ENCODE results near the gene ZNF792. TPM values are rescaled to one million over a fixed set of nuclear protein-coding genes. Genes with fewer than 3 reads are reported as not detected.
"Not testable (repeated sequence)": the region's sequence is repeated elsewhere in the genome, so short reads cannot be mapped to it uniquely, and the experiment has no call there.

ZNF792 gene
- total and polyA plus RNA-seq, 7 experiments from 2014 or later = 11.0 to 33.9 (median 18.3) TPM

DNA sequence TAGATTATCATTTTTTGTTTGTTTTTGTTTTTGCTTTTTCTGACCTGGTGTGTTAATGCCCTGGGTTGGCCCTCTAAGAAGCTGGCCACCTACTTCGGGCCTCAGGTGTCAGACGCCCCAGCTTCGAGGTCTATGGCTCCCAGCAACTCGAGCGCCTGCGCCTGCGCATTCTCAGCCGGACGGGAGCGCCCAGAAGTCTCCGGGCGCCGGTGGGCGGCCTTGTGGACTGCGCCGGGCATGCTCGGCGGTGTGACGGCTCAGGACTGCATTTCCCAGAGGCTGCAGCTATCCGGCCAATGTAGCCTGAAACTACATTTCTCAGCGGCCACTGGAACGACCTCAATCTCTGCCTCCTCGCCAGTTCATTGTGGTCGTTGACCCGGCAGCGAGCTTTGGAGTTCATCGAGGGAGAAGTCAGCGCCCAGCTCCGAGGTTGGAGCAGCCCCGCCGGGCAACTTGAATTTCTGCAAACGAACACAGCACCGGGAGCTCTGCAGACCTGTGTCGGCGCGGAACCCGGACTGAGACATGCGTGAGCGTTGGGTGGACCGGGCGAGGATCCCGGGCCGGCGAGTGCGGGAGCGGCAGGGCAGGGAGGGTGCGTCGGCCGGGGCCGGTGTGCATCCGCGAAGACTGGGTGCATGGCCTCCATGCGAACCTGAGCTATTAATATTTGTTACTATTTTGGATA lies 37.2 kb downstream of the ZNF792 start, which contains the start of gene ZNF30:
TSS of gene ZNF30 (plus strand) at position 219 of the 691 bp plus-strand sequence. CDS start 3,045 bp downstream, outside the sequence.
- H3K27me3 Mint-ChIP-seq = peaks cover 0 to 6% (median 0%) of the 10 kb centered on the region in 5 donors
- H3K27ac Mint-ChIP-seq = peak within 1 kb of the TSS; percentile 49 to 84 (median 72)
- H3K36me3 Mint-ChIP-seq = peaks cover 6 to 20% (median 14%) of the 10 kb centered on the region in 5 donors
- ChIA-PET POLR2A (interaction anchor here (0.7 to 2.3 kb wide), 11 partner anchors 10 to 193 kb away, joined by 3 to 17 read pairs (median 4); partner anchors contain the start of gene ZNF181), CTCF (interaction anchor here (0.6 to 2.4 kb wide), 5 partner anchors 69 to 184 kb away, joined by 3 to 5 read pairs (median 3); no protein-coding TSS in a partner anchor)
- DNase-seq (peak; percentile 57 to 78 (median 74)), ATAC-seq (peak; percentile 95)
- intact Hi-C loops (cut with micrococcal nuclease) = loop anchor here (1.0 to 10.0 kb wide), 7 partner anchors 35 to 250 kb away; partner anchors contain the start of genes ZNF599 (in 2 of the 2), SCGB2B2 (in 1 of the 2), ZNF302 (in 1 of the 2) and ZNF792 (in 1 of the 2)
- peak within 1 kb of the TSS; percentile 84 to 95 (median 92) for H3K4me3 Mint-ChIP-seq
- H3K4me1 Mint-ChIP-seq = peaks cover 10 to 34% (median 23%) of the 10 kb centered on the region in 7 donors
- peak within 1 kb of the TSS; percentile 76 for H3K4me3 ChIP-seq (ENCODE audit: low read length)
- H3K9me3 ChIP-seq (ENCODE audit: control insufficient read depth in 2 of 3, low read length in 3 of 3) = no peaks in the 10 kb centered on the region
- peaks cover 0 to 3% (median 0%) of the 10 kb centered on the region in 3 experiments for H3K36me3 ChIP-seq (ENCODE audit: control insufficient read depth in 2 of 3, insufficient read depth in 3 of 3, low read length in 3 of 3)
- H3K27me3 ChIP-seq (ENCODE audit: control insufficient read depth in 2 of 2, insufficient read depth in 2 of 2, low read length in 2 of 2) = no peaks in the 10 kb centered on the region
- peak within 1 kb of the TSS; percentile 61 for H3K27ac ChIP-seq (ENCODE audit: low read depth, low read length)
- H3K4me1 ChIP-seq (ENCODE audit: control insufficient read depth in 2 of 2, insufficient read depth in 2 of 2, low read length in 2 of 2) = peaks cover 0 to 5% of the 10 kb centered on the region in 2 donors
- H3K9me3 Mint-ChIP-seq = peaks cover 0 to 3% (median 0%) of the 10 kb centered on the region in 11 donors

DNA sequence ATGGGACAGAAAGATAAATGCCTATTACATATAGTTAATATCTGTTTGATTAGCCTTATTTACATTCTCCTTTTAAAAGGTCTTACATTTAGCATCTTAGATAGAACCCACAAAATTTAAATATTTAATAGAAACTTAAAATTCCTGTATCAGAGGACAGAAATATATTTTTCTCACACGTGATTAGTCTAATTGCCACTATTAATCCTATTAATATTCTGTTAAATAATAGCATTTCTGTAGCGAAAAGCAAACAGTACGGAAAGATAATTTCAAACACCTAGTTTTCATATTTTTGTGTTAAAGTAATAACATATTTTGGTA lies 37.7 kb downstream of the ZNF792 start:
- H3K36me3 Mint-ChIP-seq = peaks cover 6 to 15% (median 8%) of the 10 kb centered on the region in 5 donors
- DNase-seq (no peak), ATAC-seq (no peak)
- peaks cover 0 to 3% (median 0%) of the 10 kb centered on the region in 11 donors for H3K9me3 Mint-ChIP-seq
- Histone ChIP-seq H3K9me3 (ENCODE audit: control insufficient read depth in 2 of 3, low read length in 3 of 3) (no peaks in the 10 kb centered on the region), H3K27ac (ENCODE audit: low read depth, low read length) (peak overlapping the region; percentile 61), H3K36me3 (ENCODE audit: control insufficient read depth in 2 of 3, insufficient read depth in 3 of 3, low read length in 3 of 3) (no peaks in the 10 kb centered on the region), H3K27me3 (ENCODE audit: control insufficient read depth in 2 of 2, insufficient read depth in 2 of 2, low read length in 2 of 2) (no peaks in the 10 kb centered on the region), H3K4me3 (ENCODE audit: low read length) (peak overlapping the region; percentile 76), H3K4me1 (ENCODE audit: control insufficient read depth in 2 of 2, insufficient read depth in 2 of 2, low read length in 2 of 2) (peaks cover 0 to 5% of the 10 kb centered on the region in 2 donors)
- peak overlapping the region in 6 of 9 donors; percentile 65 to 84 (median 72) for H3K27ac Mint-ChIP-seq
- ChIA-PET POLR2A (interaction anchor here (0.7 to 2.3 kb wide), 10 partner anchors 10 to 193 kb away, joined by 3 to 17 read pairs (median 4); partner anchors contain the start of gene ZNF181), CTCF (interaction anchor here (0.6 to 2.4 kb wide), 3 partner anchors 87 to 135 kb away, joined by 3 to 5 read pairs (median 4); no protein-coding TSS in a partner anchor)
- intact Hi-C loops (cut with micrococcal nuclease) = loop anchor here (1.0 to 10.0 kb wide), 7 partner anchors 36 to 250 kb away; partner anchors contain the start of genes ZNF599 (in 2 of the 2), SCGB2B2 (in 1 of the 2), ZNF302 (in 1 of the 2) and ZNF792 (in 1 of the 2)
- H3K27me3 Mint-ChIP-seq = peaks cover 0 to 6% (median 0%) of the 10 kb centered on the region in 5 donors
- H3K4me3 Mint-ChIP-seq = peak overlapping the region; percentile 84 to 95 (median 92)
- peaks cover 10 to 34% (median 23%) of the 10 kb centered on the region in 7 donors for H3K4me1 Mint-ChIP-seq

DNA sequence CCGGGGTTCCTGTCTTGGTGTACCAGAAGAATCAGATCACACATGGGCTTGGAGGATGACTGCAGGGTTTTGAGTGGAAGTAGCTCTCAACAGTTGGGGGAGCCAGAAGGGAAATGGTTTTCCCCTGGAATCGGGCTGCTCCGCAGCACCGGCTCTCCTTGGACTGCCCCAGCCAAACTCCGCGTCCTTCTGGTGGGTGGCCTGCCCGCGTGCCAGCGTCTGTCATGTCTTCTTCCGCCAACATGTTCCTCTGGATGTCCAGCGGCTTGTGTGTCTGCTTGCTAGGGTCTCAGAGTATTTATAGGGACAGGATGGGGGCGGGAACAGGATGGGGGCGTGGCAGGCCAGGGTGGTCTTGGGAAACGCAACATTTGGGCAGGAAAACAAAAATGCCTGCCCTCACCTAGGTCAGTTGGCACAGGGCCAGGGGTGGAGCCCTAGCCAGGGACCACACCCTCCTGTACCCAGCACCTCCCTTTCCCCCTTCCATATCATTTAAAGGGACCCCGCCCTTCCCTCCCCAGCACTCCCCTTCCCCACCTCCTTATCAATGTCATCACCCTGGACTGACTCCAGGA lies 38.7 kb downstream of the ZNF792 start:
- ATAC-seq = no peak
- DNase-seq = no peak
- H3K9me3 ChIP-seq (ENCODE audit: control insufficient read depth in 2 of 3, low read length in 3 of 3) = no peaks in the 10 kb centered on the region
- peaks cover 0 to 5% of the 10 kb centered on the region in 2 donors for H3K4me1 ChIP-seq (ENCODE audit: control insufficient read depth in 2 of 2, insufficient read depth in 2 of 2, low read length in 2 of 2)
- H3K27ac ChIP-seq (ENCODE audit: low read depth, low read length) = no peak overlapping the region
- H3K9me3 Mint-ChIP-seq = peaks cover 0 to 8% (median 2%) of the 10 kb centered on the region in 11 donors
- H3K27me3 ChIP-seq (ENCODE audit: control insufficient read depth in 2 of 2, insufficient read depth in 2 of 2, low read length in 2 of 2) = no peaks in the 10 kb centered on the region
- H3K4me3 ChIP-seq (ENCODE audit: low read length) = no peak overlapping the region
- ChIA-PET CTCF (interaction anchor here (2.4 kb wide), 1 partner anchor 86 kb away, joined by 5 read pairs; no protein-coding TSS in a partner anchor), POLR2A (interaction anchor here (1.5 to 2.3 kb wide), 3 partner anchors 9 to 89 kb away, joined by 5 to 17 read pairs (median 6); no protein-coding TSS in a partner anchor)
- H3K4me3 Mint-ChIP-seq = peak overlapping the region in 1 of 10 donors; percentile 46
- peaks cover 6 to 12% (median 7%) of the 10 kb centered on the region in 5 donors for H3K36me3 Mint-ChIP-seq
- peaks cover 0 to 6% (median 0%) of the 10 kb centered on the region in 5 donors for H3K27me3 Mint-ChIP-seq
- H3K4me1 Mint-ChIP-seq = peaks cover 10 to 34% (median 23%) of the 10 kb centered on the region in 7 donors
- intact Hi-C loops (cut with micrococcal nuclease) = loop anchor here (5.0 to 10.0 kb wide), 3 partner anchors 37 to 151 kb away; partner anchors contain the start of genes ZNF599 (in 1 of the 2) and ZNF792 (in 1 of the 2)
- no peaks in the 10 kb centered on the region for H3K36me3 ChIP-seq (ENCODE audit: control insufficient read depth in 2 of 3, insufficient read depth in 3 of 3, low read length in 3 of 3)
- peak overlapping the region in 1 of 9 donors; percentile 19 for H3K27ac Mint-ChIP-seq

DNA sequence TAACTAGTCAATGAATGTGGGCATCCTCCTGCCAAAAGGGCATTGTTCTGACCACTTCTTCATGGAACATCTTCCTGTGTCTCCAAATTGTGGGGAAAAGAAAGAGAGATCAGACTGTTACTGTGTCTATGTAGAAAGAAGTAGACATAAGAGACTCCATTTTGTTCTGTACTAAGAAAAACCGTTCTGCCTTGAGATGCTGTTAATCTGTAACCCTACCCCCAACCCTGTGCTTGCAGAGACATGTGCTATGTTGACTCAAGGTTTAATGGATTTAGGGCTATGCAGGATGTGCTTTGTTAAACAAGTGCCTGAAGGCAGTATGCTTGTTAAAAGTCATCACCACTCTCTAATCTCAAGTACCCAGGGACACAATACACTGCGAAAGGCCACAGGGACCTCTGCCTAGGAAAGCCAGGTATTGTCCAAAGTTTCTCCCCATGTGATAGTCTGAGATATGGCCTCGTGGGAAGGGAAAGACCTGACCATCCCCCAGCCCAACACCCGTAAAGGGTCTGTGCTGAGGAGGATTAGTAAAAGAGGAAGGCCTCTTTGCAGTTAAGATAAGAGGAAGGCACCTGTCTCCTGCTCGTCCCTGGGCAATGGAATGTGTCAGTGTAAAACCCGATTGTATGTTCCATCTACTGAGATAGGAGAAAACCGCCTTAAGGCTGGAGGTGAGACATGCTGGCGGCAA lies 43.8 kb downstream of the ZNF792 start:
- POLR2A ChIA-PET; H3K4me1 Mint-ChIP-seq; CTCF ChIA-PET; H3K27me3 Mint-ChIP-seq; H3K36me3 ChIP-seq (ENCODE audit: control insufficient read depth in 2 of 3, insufficient read depth in 3 of 3, low read length in 3 of 3); ATAC-seq; DNase-seq; H3K27ac Mint-ChIP-seq; H3K27me3 ChIP-seq (ENCODE audit: control insufficient read depth in 2 of 2, insufficient read depth in 2 of 2, low read length in 2 of 2); H3K27ac ChIP-seq (ENCODE audit: low read depth, low read length); H3K4me3 Mint-ChIP-seq; H3K4me1 ChIP-seq (ENCODE audit: control insufficient read depth in 2 of 2, insufficient read depth in 2 of 2, low read length in 2 of 2); H3K4me3 ChIP-seq (ENCODE audit: low read length): not testable (repeated sequence)
- H3K9me3 ChIP-seq (ENCODE audit: control insufficient read depth in 2 of 3, low read length in 3 of 3) = peaks cover 0 to 18% (median 0%) of the 10 kb centered on the region in 3 experiments
- Mint-ChIP-seq H3K36me3 (peaks cover 0 to 11% (median 6%) of the 10 kb centered on the region in 5 donors), H3K9me3 (peaks cover 4 to 50% (median 25%) of the 10 kb centered on the region in 11 donors)
- intact Hi-C loops (cut with micrococcal nuclease) = loop anchor here in 1 of 2 donors (10.0 kb wide), 1 partner anchor 145 kb away; the partner anchor contains the start of gene ZNF599

DNA sequence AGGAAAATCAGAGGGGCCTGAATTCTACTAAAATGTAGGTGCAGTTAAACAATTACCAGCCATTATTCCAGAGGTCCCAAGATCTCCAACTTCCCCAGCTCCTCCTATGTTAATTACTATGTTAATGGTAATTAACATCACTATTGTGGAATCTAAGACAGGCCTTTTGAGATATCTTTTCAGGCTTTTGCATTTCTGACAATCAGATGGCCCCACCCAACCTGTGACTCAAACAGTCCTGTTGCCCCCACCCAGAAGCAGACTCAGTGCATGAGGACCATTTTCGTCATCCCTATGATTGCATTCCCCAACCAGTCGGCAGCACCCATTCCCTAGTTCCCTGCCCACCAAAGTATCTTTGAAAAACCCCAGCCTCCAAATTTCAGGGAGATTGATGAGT lies 45.8 kb downstream of the ZNF792 start:
- H3K4me3 Mint-ChIP-seq = no peak overlapping the region
- peaks cover 4 to 64% (median 27%) of the 10 kb centered on the region in 11 donors for H3K9me3 Mint-ChIP-seq
- Histone ChIP-seq H3K4me3 (ENCODE audit: low read length) (no peak overlapping the region), H3K4me1 (ENCODE audit: control insufficient read depth in 2 of 2, insufficient read depth in 2 of 2, low read length in 2 of 2) (no peaks in the 10 kb centered on the region), H3K27me3 (ENCODE audit: control insufficient read depth in 2 of 2, insufficient read depth in 2 of 2, low read length in 2 of 2) (no peaks in the 10 kb centered on the region), H3K27ac (ENCODE audit: low read depth, low read length) (no peak overlapping the region), H3K9me3 (ENCODE audit: control insufficient read depth in 2 of 3, low read length in 3 of 3) (peaks cover 0 to 18% (median 0%) of the 10 kb centered on the region in 3 experiments), H3K36me3 (ENCODE audit: control insufficient read depth in 2 of 3, insufficient read depth in 3 of 3, low read length in 3 of 3) (no peaks in the 10 kb centered on the region)
- no peak overlapping the region for H3K27ac Mint-ChIP-seq
- CTCF ChIA-PET = no interaction called here
- DNase-seq (no peak), ATAC-seq (no peak)
- H3K27me3 Mint-ChIP-seq = peaks cover 0 to 12% (median 0%) of the 10 kb centered on the region in 5 donors
- H3K36me3 Mint-ChIP-seq = peaks cover 0 to 11% (median 6%) of the 10 kb centered on the region in 5 donors
- intact Hi-C loops (cut with micrococcal nuclease) = no loop called here
- POLR2A ChIA-PET = no interaction called here
- no peaks in the 10 kb centered on the region for H3K4me1 Mint-ChIP-seq

Measured in naive thymus-derived CD4-positive, alpha-beta T cell (primary cell).